DND-41 (cell line): ENCODE measurements around the gene PTPRG.
A peak's percentile ranks its signal among the peaks of the same experiment; 100 is the strongest.

Experiments used
- ATAC-seq: fragments of 200-7000 bp; cut with Tn5 transposase; 3 replicates; pipeline ENCODE4 v1.9.1; 2021; ENCODE audit warnings: low read depth; ENCODE audit not compliant: insufficient read depth
- DNase-seq: peaks from one replicate; pipeline ENCODE4 v3.0.0-alpha.2; 2020
- H2AFZ ChIP-seq: 2 replicates; pipeline ENCODE4 v1.6.0; 2012; ENCODE audit warnings: low read depth, low read length
- H3K27ac ChIP-seq: 2 replicates; pipeline ENCODE4 v1.5.1; 2012; ENCODE audit warnings: low read length, inconsistent platforms
- H3K27me3 ChIP-seq: fragments of 200-600 bp; sonication (generic); 2 replicates; pipeline ENCODE4 v1.6.0; 2012; ENCODE audit warnings: low read length, mild to moderate bottlenecking, inconsistent platforms; ENCODE audit not compliant: insufficient read depth, poor library complexity
- H3K36me3 ChIP-seq: 2 replicates; pipeline ENCODE4 v1.5.1; 2012; ENCODE audit warnings: low read length, inconsistent platforms; ENCODE audit not compliant: insufficient read depth
- H3K4me1 ChIP-seq: 2 replicates; pipeline ENCODE4 v1.5.1; 2012; ENCODE audit warnings: mild to moderate bottlenecking, low read length; ENCODE audit not compliant: insufficient read depth
- H3K4me2 ChIP-seq: 2 replicates; pipeline ENCODE4 v1.6.0; 2012; ENCODE audit warnings: mild to moderate bottlenecking, moderate library complexity, low read length, inconsistent platforms; ENCODE audit not compliant: insufficient read depth
- H3K4me3 ChIP-seq, 2 experiments: fragments of 200-600 bp in 1 of 2; shearing (Covaris generic) in 1 of 2; 2 replicates each; pipeline ENCODE4 v1.5.1; 2012 to 2016; ENCODE audit warnings: inconsistent platforms in 2 of 2, low read length in 2 of 2, mild to moderate bottlenecking in 2 of 2, low read depth in 1 of 2, moderate library complexity in 1 of 2
- H3K79me2 ChIP-seq: 2 replicates; pipeline ENCODE4 v1.6.0; 2012; ENCODE audit warnings: low read length, inconsistent platforms; ENCODE audit not compliant: insufficient read depth
- H3K9ac ChIP-seq: 2 replicates; pipeline ENCODE4 v1.6.0; 2012; ENCODE audit warnings: low read depth, mild to moderate bottlenecking, inconsistent platforms, low read length, moderate library complexity
- H3K9me3 ChIP-seq: 2 replicates; pipeline ENCODE4 v1.5.1; 2012; ENCODE audit warnings: low read length, moderate library complexity, mild to moderate bottlenecking, inconsistent platforms; ENCODE audit not compliant: insufficient read depth, severe bottlenecking
- H4K20me1 ChIP-seq: 2 replicates; pipeline ENCODE4 v1.6.0; 2012; ENCODE audit warnings: low read length; ENCODE audit not compliant: insufficient read depth
- EZH2 ChIP-seq: IDR thresholded peaks from 3 replicates; pipeline ENCODE4 v1.6.1; 2012; ENCODE audit warnings: borderline replicate concordance, low read depth, mild to moderate bottlenecking, moderate library complexity, low read length, inconsistent platforms; ENCODE audit not compliant: severe bottlenecking
- TF ChIP-seq, protein P1 (sequence below): IDR thresholded peaks from 2 replicates; pipeline ENCODE4 v1.5.1; 2012; ENCODE audit warnings: borderline replicate concordance, low read length, moderate library complexity, mild to moderate bottlenecking; ENCODE audit not compliant: poor library complexity, severe bottlenecking; ENCODE audit errors: extremely low read depth

PTPRG gene

GRCh38 chr3:61978460-61979419, 417.4 kb downstream of the PTPRG start:
- Histone ChIP-seq H2AFZ (peak overlapping the region; percentile 56; the same call in 1 of the 2 replicates), H3K4me3 (no peak overlapping the region), H4K20me1 (no peaks in the 10 kb centered on the region), H3K27me3 (no peaks in the 10 kb centered on the region), H3K9me3 (no peaks in the 10 kb centered on the region), H3K4me2 (peak overlapping the region; percentile 47), H3K79me2 (no peaks in the 10 kb centered on the region), H3K36me3 (no peaks in the 10 kb centered on the region), H3K27ac (peak overlapping the region; percentile 79), H3K4me1 (peaks cover 24% of the 10 kb centered on the region), H3K9ac (peak overlapping the region; percentile 38)
- ATAC-seq (no peak), DNase-seq (no peak)
- TF ChIP-seq EZH2: no peak
- TF ChIP-seq, protein P1, sequence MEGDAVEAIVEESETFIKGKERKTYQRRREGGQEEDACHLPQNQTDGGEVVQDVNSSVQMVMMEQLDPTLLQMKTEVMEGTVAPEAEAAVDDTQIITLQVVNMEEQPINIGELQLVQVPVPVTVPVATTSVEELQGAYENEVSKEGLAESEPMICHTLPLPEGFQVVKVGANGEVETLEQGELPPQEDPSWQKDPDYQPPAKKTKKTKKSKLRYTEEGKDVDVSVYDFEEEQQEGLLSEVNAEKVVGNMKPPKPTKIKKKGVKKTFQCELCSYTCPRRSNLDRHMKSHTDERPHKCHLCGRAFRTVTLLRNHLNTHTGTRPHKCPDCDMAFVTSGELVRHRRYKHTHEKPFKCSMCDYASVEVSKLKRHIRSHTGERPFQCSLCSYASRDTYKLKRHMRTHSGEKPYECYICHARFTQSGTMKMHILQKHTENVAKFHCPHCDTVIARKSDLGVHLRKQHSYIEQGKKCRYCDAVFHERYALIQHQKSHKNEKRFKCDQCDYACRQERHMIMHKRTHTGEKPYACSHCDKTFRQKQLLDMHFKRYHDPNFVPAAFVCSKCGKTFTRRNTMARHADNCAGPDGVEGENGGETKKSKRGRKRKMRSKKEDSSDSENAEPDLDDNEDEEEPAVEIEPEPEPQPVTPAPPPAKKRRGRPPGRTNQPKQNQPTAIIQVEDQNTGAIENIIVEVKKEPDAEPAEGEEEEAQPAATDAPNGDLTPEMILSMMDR: no peak

GRCh38 chr3:61979638-61980037, 418.3 kb downstream of the PTPRG start:
- peak overlapping the region; percentile 47 for H3K4me2 ChIP-seq
- H3K9ac ChIP-seq: peak overlapping the region; percentile 38
- ATAC-seq (peak; percentile 95), DNase-seq (peak; percentile 44)
- H3K36me3 ChIP-seq: no peaks in the 10 kb centered on the region
- peak overlapping the region in 1 of 2 experiments; percentile 9; a peak in 2 of 4 replicates for H3K4me3 ChIP-seq
- H2AFZ ChIP-seq: peak overlapping the region; percentile 56
- H4K20me1 ChIP-seq: no peaks in the 10 kb centered on the region
- H3K27ac ChIP-seq: peak overlapping the region; percentile 79
- H3K4me1 ChIP-seq: peaks cover 24% of the 10 kb centered on the region
- H3K9me3 ChIP-seq: no peaks in the 10 kb centered on the region
- no peaks in the 10 kb centered on the region for H3K79me2 ChIP-seq
- TF ChIP-seq, protein P1: no peak
- no peak for TF ChIP-seq EZH2
- H3K27me3 ChIP-seq: no peaks in the 10 kb centered on the region

- Histone ChIP-seq H3K9ac (peak overlapping the region; percentile 38), H3K4me1 (peaks cover 28% of the 10 kb centered on the region), H3K79me2 (no peaks in the 10 kb centered on the region), H3K4me2 (peak overlapping the region; percentile 47), H3K27ac (peak overlapping the region; percentile 79), H3K4me3 (no peak overlapping the region), H3K27me3 (no peaks in the 10 kb centered on the region), H3K9me3 (no peaks in the 10 kb centered on the region), H2AFZ (0 out of 2 replicates have a peak overlapping the region, but pooled peaks have one; percentile 56), H3K36me3 (no peaks in the 10 kb centered on the region), H4K20me1 (no peaks in the 10 kb centered on the region)
- peak; percentile 17 for DNase-seq
- no peak for TF ChIP-seq EZH2
- TF ChIP-seq, protein P1: no peak
- ATAC-seq: peak; percentile 53; the same call in 2 of the 3 replicates
Observed at GRCh38 chr3:61980041-61980440, 418.7 kb downstream of the PTPRG start.
